NB4 (cell line): ENCODE data around the gene JAZF1.

Experiments
- POLR2A ChIP-seq: IDR thresholded peaks from 2 replicates; pipeline ENCODE4 v1.6.1; 2011; ENCODE audit warnings: mild to moderate bottlenecking; ENCODE audit not compliant: insufficient read length; ENCODE audit errors: extremely low read depth
- TF ChIP-seq, protein P1 (sequence below): IDR thresholded peaks from one replicate; pipeline ENCODE4 v1.5.1; 2012; ENCODE audit warnings: low read depth, low read length

- TF ChIP-seq, protein P1, sequence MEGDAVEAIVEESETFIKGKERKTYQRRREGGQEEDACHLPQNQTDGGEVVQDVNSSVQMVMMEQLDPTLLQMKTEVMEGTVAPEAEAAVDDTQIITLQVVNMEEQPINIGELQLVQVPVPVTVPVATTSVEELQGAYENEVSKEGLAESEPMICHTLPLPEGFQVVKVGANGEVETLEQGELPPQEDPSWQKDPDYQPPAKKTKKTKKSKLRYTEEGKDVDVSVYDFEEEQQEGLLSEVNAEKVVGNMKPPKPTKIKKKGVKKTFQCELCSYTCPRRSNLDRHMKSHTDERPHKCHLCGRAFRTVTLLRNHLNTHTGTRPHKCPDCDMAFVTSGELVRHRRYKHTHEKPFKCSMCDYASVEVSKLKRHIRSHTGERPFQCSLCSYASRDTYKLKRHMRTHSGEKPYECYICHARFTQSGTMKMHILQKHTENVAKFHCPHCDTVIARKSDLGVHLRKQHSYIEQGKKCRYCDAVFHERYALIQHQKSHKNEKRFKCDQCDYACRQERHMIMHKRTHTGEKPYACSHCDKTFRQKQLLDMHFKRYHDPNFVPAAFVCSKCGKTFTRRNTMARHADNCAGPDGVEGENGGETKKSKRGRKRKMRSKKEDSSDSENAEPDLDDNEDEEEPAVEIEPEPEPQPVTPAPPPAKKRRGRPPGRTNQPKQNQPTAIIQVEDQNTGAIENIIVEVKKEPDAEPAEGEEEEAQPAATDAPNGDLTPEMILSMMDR: no peak
- no peak for TF ChIP-seq POLR2A
Observed at GRCh38 chr7:27876756-27877155, 303.8 kb downstream of the JAZF1 start.
